Smooth muscle cell (in vitro differentiated cells): ENCODE results near the gene GXYLT2. TPM values are rescaled to one million over a fixed set of nuclear protein-coding genes. Genes with fewer than 3 reads are reported as not detected.

Experiments
- DNase-seq: peaks from one replicate; lab custom pipeline; 2025; ENCODE audit not compliant: unreplicated experiment; lab: John Stamatoyannopoulos, UW
- H2AFZ ChIP-seq: fragments of 200-600 bp; sonication (generic); 2 replicates; pipeline ENCODE4 v1.6.0; 2016; ENCODE audit warnings: antibody characterized with exemption, low read depth, mild to moderate bottlenecking
- H3F3A ChIP-seq: fragments of 200-600 bp; sonication (generic); 2 replicates; pipeline ENCODE4 v1.6.0; 2017; ENCODE audit warnings: antibody characterized with exemption, low read depth
- H3K27ac ChIP-seq: fragments of 200-600 bp; sonication (generic); 2 replicates; pipeline ENCODE4 v1.5.1; 2016; ENCODE audit warnings: low read depth, mild to moderate bottlenecking
- H3K27me3 ChIP-seq: fragments of 200-600 bp; sonication (generic); 2 replicates; pipeline ENCODE4 v1.6.1; 2016; ENCODE audit warnings: low read depth, mild to moderate bottlenecking
- H3K36me3 ChIP-seq: fragments of 200-600 bp; sonication (generic); 2 replicates; pipeline ENCODE4 v1.5.1; 2016; ENCODE audit warnings: low read depth
- H3K4me1 ChIP-seq: fragments of 200-600 bp; sonication (generic); 2 replicates; pipeline ENCODE4 v1.5.1; 2016; ENCODE audit warnings: low read depth
- H3K4me2 ChIP-seq: fragments of 200-600 bp; sonication (generic); 2 replicates; pipeline ENCODE4 v1.6.0; 2016; ENCODE audit warnings: mild to moderate bottlenecking
- H3K4me3 ChIP-seq: fragments of 200-600 bp; sonication (generic); 2 replicates; pipeline ENCODE4 v1.5.1; 2016; ENCODE audit warnings: mild to moderate bottlenecking
- H3K79me2 ChIP-seq: fragments of 200-600 bp; sonication (generic); 2 replicates; pipeline ENCODE4 v1.6.0; 2016; ENCODE audit warnings: low read depth, mild to moderate bottlenecking
- H3K9ac ChIP-seq: fragments of 200-600 bp; sonication (generic); 2 replicates; pipeline ENCODE4 v1.6.0; 2016; ENCODE audit warnings: low read depth
- H3K9me3 ChIP-seq: fragments of 200-600 bp; sonication (generic); replicated peaks from 2 replicates; pipeline ENCODE4 v1.5.1; 2016; ENCODE audit warnings: low read depth
- H4K20me1 ChIP-seq: fragments of 200-600 bp; sonication (generic); 2 replicates; pipeline ENCODE4 v1.6.0; 2016; ENCODE audit warnings: low read depth
- CTCF ChIP-seq: fragments of 200-600 bp; sonication (generic); IDR thresholded peaks from 2 replicates; pipeline ENCODE4 v1.5.1; 2017; ENCODE audit warnings: borderline replicate concordance, mild to moderate bottlenecking, antibody characterized with exemption; ENCODE audit not compliant: insufficient read depth, poor library complexity, severe bottlenecking
- WGBS: methylation state at CpG from one replicate; pipeline ENCODE4 v1.1.7; 2016; ENCODE audit warnings: low lambda C conversion rate; 5-methylcytosine and 5-hydroxymethylcytosine counted together
- polyA plus RNA-seq: library from polyadenylated mRNA; unstranded; fragments of >200 nt; fragmentation: Nextera tagmentation; extraction: Ambion mirVana; gene quantifications from 2 replicates; pipeline ENCODE4 v1.2.1, GENCODE V29; 2016
- small RNA-seq: library from RNA; depleted of rRNA; stranded (forward); fragments of <200 nt; gene quantifications from one replicate; pipeline ENCODE3, GENCODE V24; 2014
- total RNA-seq: library from RNA; depleted of rRNA; stranded (reverse); fragments of >200 nt; gene quantifications from 2 replicates; pipeline ENCODE4 v1.2.3, GENCODE V29; 2014

Gene GXYLT2
- total and polyA plus RNA-seq, 2 experiments from 2014 or later, result 17.0 to 19.0 TPM

- Histone ChIP-seq H4K20me1 (peaks cover 100% of the 10 kb centered on the region), H3K4me3 (no peak overlapping the region), H3F3A (peaks cover 6% of the 10 kb centered on the region), H3K9me3 (no peaks in the 10 kb centered on the region), H3K4me1 (peaks cover 18% of the 10 kb centered on the region), H3K9ac (no peak overlapping the region), H3K27me3 (no peaks in the 10 kb centered on the region), H3K27ac (peak overlapping the region; percentile 50), H3K4me2 (no peak overlapping the region), H3K79me2 (no peaks in the 10 kb centered on the region), H3K36me3 (no peaks in the 10 kb centered on the region), H2AFZ (no peak overlapping the region)
- no peak for DNase-seq
- no peak for TF ChIP-seq CTCF
Measured at GRCh38 chr3:73024836-73025235, 137.0 kb downstream of the GXYLT2 start.

- peaks cover 18% of the 10 kb centered on the region for H3K4me1 ChIP-seq
- no peak overlapping the region for H3K4me2 ChIP-seq
- H3F3A ChIP-seq, result peaks cover 6% of the 10 kb centered on the region
- H3K9me3 ChIP-seq, result no peaks in the 10 kb centered on the region
- WGBS, result 82% methylated on average over 6 of the region's 6 CpGs
- no peak overlapping the region for H3K9ac ChIP-seq
- H3K27me3 ChIP-seq, result no peaks in the 10 kb centered on the region
- H4K20me1 ChIP-seq, result peaks cover 100% of the 10 kb centered on the region
- H3K36me3 ChIP-seq, result no peaks in the 10 kb centered on the region
- no peaks in the 10 kb centered on the region for H3K79me2 ChIP-seq
- no peak overlapping the region for H3K4me3 ChIP-seq
- no peak overlapping the region for H3K27ac ChIP-seq
- no peak overlapping the region for H2AFZ ChIP-seq
- TF ChIP-seq CTCF, result no peak
- DNase-seq, result no peak
Measured at GRCh38 chr3:73026111-73026759, 138.4 kb downstream of the GXYLT2 start.

Small RNAs within 50 kb of the gene (small RNA-seq; reads per million reads assigned to genes)
- not detected for gene RF00017

Other genes starting within 250 kb of the GXYLT2 start
- 13.1 and 16.2 TPM in 2 replicates for gene SHQ1, start 39.6 kb upstream of the GXYLT2 start, total RNA-seq
- 11.0 and 14.8 TPM in 2 replicates for gene SHQ1, start 39.6 kb upstream of the GXYLT2 start, polyA plus RNA-seq
- 52.2 and 84.1 TPM in 2 replicates for gene PPP4R2, start 108.8 kb downstream of the GXYLT2 start, total RNA-seq
- gene PPP4R2, start 108.8 kb downstream of the GXYLT2 start, polyA plus RNA-seq, result 34.6 and 44.0 TPM in 2 replicates
- gene EBLN2, start 173.6 kb downstream of the GXYLT2 start, total RNA-seq, result 5.5 TPM in 2 replicates
- gene EBLN2, start 173.6 kb downstream of the GXYLT2 start, polyA plus RNA-seq, result 2.9 and 4.5 TPM in 2 replicates